ENCODE data around the gene CARD11.

DNA sequence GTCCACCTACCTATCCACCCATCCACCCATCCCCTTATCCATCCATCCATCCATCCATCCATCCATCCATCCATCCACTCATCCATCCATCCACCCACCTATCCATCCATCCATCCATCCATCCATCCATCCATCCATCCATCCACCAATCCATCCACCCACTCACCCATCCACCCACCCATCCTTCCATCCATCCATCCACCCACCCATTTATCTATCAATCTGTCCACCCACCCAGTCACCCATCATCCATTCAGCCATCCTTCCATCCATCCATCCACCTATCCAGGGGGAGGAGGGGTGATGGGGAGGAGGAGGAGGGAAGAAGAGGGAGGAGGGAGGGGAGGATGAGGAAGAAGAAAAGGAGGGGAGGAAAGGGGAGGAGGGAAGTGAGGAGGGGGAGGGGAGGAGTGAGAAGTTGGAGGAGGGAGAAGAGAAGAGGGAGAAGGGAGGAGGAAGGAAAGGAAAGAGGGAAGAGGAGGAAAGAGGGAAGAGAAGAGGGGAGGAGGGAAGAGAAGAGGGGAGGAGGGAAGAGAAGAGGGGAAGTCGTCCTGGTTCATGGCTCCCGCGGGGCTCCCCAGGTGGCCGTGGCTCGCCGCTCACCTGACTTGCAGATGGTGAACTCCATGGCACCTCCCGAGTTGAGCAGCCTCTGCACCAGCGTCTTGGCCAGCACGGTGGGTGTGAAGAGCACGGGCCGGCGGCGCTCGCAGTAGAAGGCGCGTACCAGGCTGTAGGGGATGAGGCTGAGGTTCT lies 130.8 kb downstream of the CARD11 start:
- TF ChIP-seq, protein P1, sequence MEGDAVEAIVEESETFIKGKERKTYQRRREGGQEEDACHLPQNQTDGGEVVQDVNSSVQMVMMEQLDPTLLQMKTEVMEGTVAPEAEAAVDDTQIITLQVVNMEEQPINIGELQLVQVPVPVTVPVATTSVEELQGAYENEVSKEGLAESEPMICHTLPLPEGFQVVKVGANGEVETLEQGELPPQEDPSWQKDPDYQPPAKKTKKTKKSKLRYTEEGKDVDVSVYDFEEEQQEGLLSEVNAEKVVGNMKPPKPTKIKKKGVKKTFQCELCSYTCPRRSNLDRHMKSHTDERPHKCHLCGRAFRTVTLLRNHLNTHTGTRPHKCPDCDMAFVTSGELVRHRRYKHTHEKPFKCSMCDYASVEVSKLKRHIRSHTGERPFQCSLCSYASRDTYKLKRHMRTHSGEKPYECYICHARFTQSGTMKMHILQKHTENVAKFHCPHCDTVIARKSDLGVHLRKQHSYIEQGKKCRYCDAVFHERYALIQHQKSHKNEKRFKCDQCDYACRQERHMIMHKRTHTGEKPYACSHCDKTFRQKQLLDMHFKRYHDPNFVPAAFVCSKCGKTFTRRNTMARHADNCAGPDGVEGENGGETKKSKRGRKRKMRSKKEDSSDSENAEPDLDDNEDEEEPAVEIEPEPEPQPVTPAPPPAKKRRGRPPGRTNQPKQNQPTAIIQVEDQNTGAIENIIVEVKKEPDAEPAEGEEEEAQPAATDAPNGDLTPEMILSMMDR (IDR thresholded peaks at IDR 0.05) = no peak
- TF ChIP-seq TCF7L2 (IDR thresholded peaks at IDR 0.05; ENCODE audit: low read depth, low read length) = no peak
- TF ChIP-seq POLR2AphosphoS5 (IDR thresholded peaks at IDR 0.05; ENCODE audit: low read depth, low read length) = no peak
- TF ChIP-seq SIN3A (IDR thresholded peaks at IDR 0.05; ENCODE audit: borderline replicate concordance, insufficient read depth, low read depth, low read length) = no peak
- TF ChIP-seq REST (IDR thresholded peaks at IDR 0.05; ENCODE audit: insufficient read depth in 1 of 2, low read depth in 2 of 2, low read length in 1 of 2) = no peak
